Right lobe of liver (tissue), 6 donors: ENCODE data around the gene NYNRIN. TPM values are rescaled to one million over a fixed set of nuclear protein-coding genes. Genes with fewer than 3 reads are reported as not detected.
A peak's percentile ranks its signal among the peaks of the same experiment; 100 is the strongest.

Source experiments
- ATAC-seq, 4 donors: fragments of 200-7000 bp; cut with Tn5 transposase; one replicate each; pipeline ENCODE4 v1.9.1; 2020; ENCODE audit warnings: mild to moderate bottlenecking in 4 of 4, moderate library complexity in 4 of 4
- DNase-seq, 3 donors: peaks; one replicate each; pipeline ENCODE4 v3.0.0-alpha.2; 2020
- H3K27ac ChIP-seq, 3 donors: fragments of 200-600 bp; one replicate each; pipeline ENCODE4 v1.8.0; 2022
- H3K27me3 ChIP-seq, 2 donors: fragments of 200-600 bp; one replicate each; pipeline ENCODE4 v1.8.0; 2022
- H3K36me3 ChIP-seq, 4 donors: fragments of 200-600 bp; sonication (generic) in 1 of 4; one replicate each; pipeline versions ENCODE4 v1.5.1 to v1.8.0; 2017 to 2022; ENCODE audit warnings: control low read depth in 1 of 4
- H3K4me1 ChIP-seq, 4 donors: fragments of 200-600 bp; sonication (generic) in 1 of 4; one replicate each; pipeline versions ENCODE4 v1.5.1 to v1.8.0; 2017 to 2022; ENCODE audit warnings: control low read depth in 1 of 4
- H3K4me3 ChIP-seq, 3 donors: fragments of 200-600 bp; one replicate each; pipeline ENCODE4 v1.8.0; 2022
- H3K9me3 ChIP-seq, 4 donors: fragments of 200-600 bp; sonication (generic) in 1 of 4; one replicate each; pipeline versions ENCODE4 v1.5.1 to v1.8.0; 2017 to 2022; ENCODE audit warnings: control low read depth in 1 of 4
- POLR2A ChIP-seq: fragments of 450-650 bp; IDR thresholded peaks from one replicate; pipeline ENCODE4 v1.6.1; 2017; ENCODE audit warnings: antibody characterized with exemption, mild to moderate bottlenecking
- WGBS: methylation state at CpG from one replicate; pipeline ENCODE4 v1.1.6; 2018; ENCODE audit warnings: low coverage, low lambda C conversion rate; ENCODE audit not compliant: insufficient coverage; ENCODE audit errors: missing lambda C conversion rate; 5-methylcytosine and 5-hydroxymethylcytosine counted together
- intact Hi-C, 2 donors: fragments of 100-400 bp; cut with DNase I; formaldehyde crosslinking; loops; one replicate each; pipeline versions ENCODE4 v1.11.2 to v1.14.1; 2022
- total RNA-seq, 6 experiments: library from RNA; depleted of rRNA in 2 of 6; stranded (reverse); fragments of >200 nt in 2 of 6; fragmentation: NEBNext Ultra II Directional in 3 of 6; extraction: Animal tissue kit (Norgen Biotek cat#: 25700) in 3 of 6; gene quantifications; one replicate each; pipeline versions ENCODE4 v1.1.0 to v1.2.4, GENCODE V29; 2016 to 2023
- TF ChIP-seq, protein P1 (sequence below), 4 donors: fragments of 200-600 bp in 3 of 4; fragments of 450-650 bp in 1 of 4; IDR thresholded peaks; one replicate each; pipeline versions ENCODE4 v1.5.1 to v1.8.0; 2016 to 2022; ENCODE audit warnings: antibody characterized with exemption in 4 of 4, mild to moderate bottlenecking in 2 of 4
- donor health status: DM: no; HTN: yes; CAD: no.
- donor health status: DM: no; HTN: no; CAD: no.
- donor health status: DM: no; HTN: no; CAD: no.
- donor health status: DM: no; HTN: yes; CAD: no.
- donor health status: DM: no; HTN: yes; CAD: no.

Gene NYNRIN
- total RNA-seq, 6 experiments from 2014 or later: 1.8 to 6.1 (median 2.7) TPM

DNA sequence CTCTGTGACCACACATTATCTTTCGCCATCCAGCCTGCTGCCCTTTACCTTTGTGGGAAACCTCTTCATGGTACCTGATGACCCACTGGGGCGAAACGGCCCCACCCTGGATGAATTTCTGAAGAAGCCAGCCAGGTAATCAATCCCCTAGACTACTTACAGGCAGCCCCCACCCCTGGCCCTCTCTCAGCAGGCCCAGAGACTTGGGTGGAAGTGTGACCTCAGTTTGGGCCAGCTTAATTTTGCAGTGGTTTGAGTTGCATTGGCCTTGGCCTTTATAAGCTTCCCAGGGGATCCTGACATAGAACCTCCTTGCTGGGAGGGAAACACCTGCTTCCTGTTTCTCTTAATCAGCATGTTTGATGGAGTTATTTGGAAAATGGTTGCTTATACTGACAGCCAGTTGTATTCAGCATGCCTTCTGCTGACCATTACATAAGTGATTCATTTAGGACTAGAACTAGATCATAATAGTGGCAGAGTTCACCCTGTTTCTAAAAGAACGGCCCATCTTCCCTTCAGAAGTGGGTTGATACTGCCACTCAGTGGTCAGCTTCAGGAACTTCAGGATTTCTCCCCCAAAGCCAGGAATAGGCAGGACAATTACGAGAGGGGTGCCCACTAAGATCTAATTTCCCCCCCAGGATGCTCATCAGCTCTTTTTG, 37.7 kb downstream of the NYNRIN start:
- Histone ChIP-seq H3K9me3 (no peaks in the 10 kb centered on the region), H3K4me3 (no peak overlapping the region), H3K27ac (peak overlapping the region; percentile 4 to 42 (median 16)), H3K27me3 (no peaks in the 10 kb centered on the region), H3K4me1 (peaks cover 0 to 13% (median 6%) of the 10 kb centered on the region in 4 donors), H3K36me3 (peaks cover 0 to 73% (median 24%) of the 10 kb centered on the region in 4 donors)
- 4% methylated on average over 2 of the region's 5 CpGs for WGBS
- peak; percentile 70 to 80 (median 75) for ATAC-seq
- no peak for TF ChIP-seq POLR2A
- TF ChIP-seq, protein P1, sequence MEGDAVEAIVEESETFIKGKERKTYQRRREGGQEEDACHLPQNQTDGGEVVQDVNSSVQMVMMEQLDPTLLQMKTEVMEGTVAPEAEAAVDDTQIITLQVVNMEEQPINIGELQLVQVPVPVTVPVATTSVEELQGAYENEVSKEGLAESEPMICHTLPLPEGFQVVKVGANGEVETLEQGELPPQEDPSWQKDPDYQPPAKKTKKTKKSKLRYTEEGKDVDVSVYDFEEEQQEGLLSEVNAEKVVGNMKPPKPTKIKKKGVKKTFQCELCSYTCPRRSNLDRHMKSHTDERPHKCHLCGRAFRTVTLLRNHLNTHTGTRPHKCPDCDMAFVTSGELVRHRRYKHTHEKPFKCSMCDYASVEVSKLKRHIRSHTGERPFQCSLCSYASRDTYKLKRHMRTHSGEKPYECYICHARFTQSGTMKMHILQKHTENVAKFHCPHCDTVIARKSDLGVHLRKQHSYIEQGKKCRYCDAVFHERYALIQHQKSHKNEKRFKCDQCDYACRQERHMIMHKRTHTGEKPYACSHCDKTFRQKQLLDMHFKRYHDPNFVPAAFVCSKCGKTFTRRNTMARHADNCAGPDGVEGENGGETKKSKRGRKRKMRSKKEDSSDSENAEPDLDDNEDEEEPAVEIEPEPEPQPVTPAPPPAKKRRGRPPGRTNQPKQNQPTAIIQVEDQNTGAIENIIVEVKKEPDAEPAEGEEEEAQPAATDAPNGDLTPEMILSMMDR (IDR thresholded peaks at IDR 0.05): peak; percentile 70 to 90 (median 78)
- intact Hi-C loops: loop anchor here in 1 of 2 donors (5.0 kb wide), 1 partner anchor 104 kb away; no protein-coding TSS in a partner anchor
- no peak for DNase-seq

DNA sequence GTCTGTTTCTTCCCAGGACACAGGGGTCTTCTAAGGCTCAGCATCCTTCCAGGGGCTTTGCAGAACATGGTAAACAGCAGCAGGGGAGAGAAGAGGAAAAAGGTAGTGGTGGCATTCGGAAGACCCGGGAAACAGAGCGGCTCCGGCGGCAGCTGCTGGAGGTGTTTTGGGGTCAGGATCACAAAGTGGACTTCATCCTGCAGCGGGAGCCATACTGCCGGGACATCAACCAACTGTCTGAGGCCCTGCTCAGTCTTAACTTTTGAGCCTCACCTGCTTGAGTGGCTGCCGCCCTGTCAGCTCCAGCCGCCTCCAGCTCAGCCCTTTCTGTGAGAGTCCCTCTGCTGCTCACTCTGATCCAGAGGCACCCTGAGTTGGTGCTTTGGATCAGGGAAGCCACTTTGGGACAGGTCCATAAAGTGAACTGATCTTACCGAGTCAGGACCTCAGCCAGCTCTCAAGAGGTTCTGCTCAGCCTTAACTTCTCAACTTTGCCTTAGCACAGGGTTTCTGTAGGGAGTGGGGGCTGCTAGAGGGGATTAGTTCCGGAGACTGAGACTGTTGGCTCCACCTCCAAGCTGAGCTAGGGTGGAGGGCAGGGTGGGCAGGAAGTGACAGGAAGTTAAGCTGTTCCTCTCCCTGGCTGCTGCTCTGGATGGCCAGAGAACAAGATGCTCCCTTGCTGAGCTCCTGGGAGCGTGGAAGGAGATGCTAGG, 38.4 kb downstream of the NYNRIN start:
- no peak overlapping the region for H3K4me3 ChIP-seq
- no peak for TF ChIP-seq POLR2A
- TF ChIP-seq, protein P1 (IDR thresholded peaks at IDR 0.05): no peak
- peaks cover 0 to 71% (median 24%) of the 10 kb centered on the region in 4 donors for H3K36me3 ChIP-seq
- intact Hi-C loops: loop anchor here in 1 of 2 donors (5.0 kb wide), 1 partner anchor 105 kb away; no protein-coding TSS in a partner anchor
- peak overlapping the region in 2 of 3 donors; percentile 16 to 42 for H3K27ac ChIP-seq
- no peaks in the 10 kb centered on the region for H3K9me3 ChIP-seq
- peak in 1 of 4 donors; percentile 14 for ATAC-seq
- peaks cover 0 to 11% (median 4%) of the 10 kb centered on the region in 4 donors for H3K4me1 ChIP-seq
- no peak for DNase-seq
- 38% methylated on average over 6 of the region's 12 CpGs for WGBS
- H3K27me3 ChIP-seq: no peaks in the 10 kb centered on the region

DNA sequence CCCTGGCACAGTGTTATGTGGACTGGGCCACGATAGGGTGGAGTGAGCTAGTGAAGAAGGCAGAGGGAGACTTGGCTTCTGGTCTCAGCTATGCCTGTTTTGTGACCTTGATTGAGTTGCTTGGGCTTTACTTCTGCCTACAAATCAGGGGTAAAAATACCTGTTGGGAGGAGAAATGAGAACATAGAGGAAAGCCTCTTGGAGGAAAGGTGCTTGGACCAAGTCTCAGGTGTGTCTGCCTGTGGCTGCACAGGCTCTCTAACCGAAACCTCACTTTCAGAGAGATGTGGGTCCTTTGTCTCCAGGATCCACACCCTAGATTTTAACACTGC, 38.9 kb downstream of the NYNRIN start:
- Histone ChIP-seq H3K27ac (peak overlapping the region in 1 of 3 donors; percentile 42), H3K27me3 (no peaks in the 10 kb centered on the region), H3K4me1 (peaks cover 0 to 11% (median 4%) of the 10 kb centered on the region in 4 donors), H3K9me3 (no peaks in the 10 kb centered on the region), H3K36me3 (peaks cover 0 to 66% (median 22%) of the 10 kb centered on the region in 4 donors), H3K4me3 (no peak overlapping the region)
- intact Hi-C loops: loop anchor here in 1 of 2 donors (5.0 kb wide), 1 partner anchor 105 kb away; no protein-coding TSS in a partner anchor
- WGBS: 29% methylated on average over 1 of the region's 2 CpGs
- DNase-seq (no peak), ATAC-seq (no peak)
- no peak for TF ChIP-seq POLR2A
- TF ChIP-seq, protein P1 (IDR thresholded peaks at IDR 0.05): no peak

DNA sequence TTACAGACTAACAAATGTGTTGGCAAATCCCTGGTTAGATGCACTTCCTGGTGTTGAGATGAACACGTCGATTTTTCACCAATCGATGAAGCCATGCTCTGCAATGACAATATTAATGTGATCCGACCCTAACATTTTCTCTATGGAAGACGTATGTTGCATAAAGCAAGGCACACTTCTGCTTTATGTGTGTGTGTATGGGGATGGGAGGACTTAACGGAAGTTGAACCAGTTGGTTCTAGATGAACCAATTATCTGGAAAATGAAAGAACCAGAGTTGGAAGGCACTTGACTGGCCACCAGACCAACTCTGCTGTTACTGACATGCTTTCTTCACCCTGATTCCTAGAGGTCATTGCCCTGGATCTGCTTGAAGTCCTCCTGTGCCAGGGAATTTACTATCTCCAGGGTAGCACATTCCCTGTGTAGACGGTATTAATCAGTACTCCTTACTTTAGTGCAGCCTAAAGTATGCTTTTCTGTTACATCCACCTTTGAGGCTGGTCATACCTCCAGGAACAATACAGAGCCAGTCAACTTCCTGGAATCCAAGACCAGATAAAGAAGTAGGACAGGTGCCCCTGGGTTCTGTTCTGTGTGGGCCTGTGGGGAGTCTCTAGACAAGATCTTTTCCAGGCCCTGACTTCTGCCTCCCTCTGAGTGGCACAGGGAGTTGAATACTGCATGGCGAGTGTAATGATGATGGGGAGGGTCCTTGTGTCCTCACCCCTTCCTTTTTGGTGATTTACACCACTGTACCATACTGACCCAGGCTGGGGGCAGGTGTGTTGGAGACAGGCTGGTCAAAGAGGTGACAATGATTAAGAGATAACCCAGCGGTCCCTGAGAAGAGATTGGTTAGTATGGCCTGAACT, 39.7 kb downstream of the NYNRIN start:
- intact Hi-C loops: loop anchor here in 1 of 2 donors (5.0 kb wide), 1 partner anchor 106 kb away; no protein-coding TSS in a partner anchor

More for the DNA sequence above, 39.7 kb downstream of the NYNRIN start:
- DNase-seq: no peak
- Histone ChIP-seq H3K27ac (no peak overlapping the region), H3K9me3 (no peaks in the 10 kb centered on the region), H3K27me3 (no peaks in the 10 kb centered on the region), H3K4me1 (peaks cover 0 to 15% (median 4%) of the 10 kb centered on the region in 4 donors), H3K36me3 (peaks cover 0 to 58% (median 19%) of the 10 kb centered on the region in 4 donors), H3K4me3 (no peak overlapping the region)
- no peak for ATAC-seq
- TF ChIP-seq, protein P1 (IDR thresholded peaks at IDR 0.05): no peak
- TF ChIP-seq POLR2A: no peak
- 51% methylated on average over 8 of the region's 9 CpGs for WGBS
